GM19438 (cell line): ENCODE measurements around the gene IVD.

Experiments
- ATAC-seq: cut with Tn5 transposase; IDR thresholded peaks from one replicate; pipeline ENCODE4 v1.9.1; 2021; ENCODE audit warnings: low read depth; ENCODE audit not compliant: unreplicated experiment

The IVD gene

DNA sequence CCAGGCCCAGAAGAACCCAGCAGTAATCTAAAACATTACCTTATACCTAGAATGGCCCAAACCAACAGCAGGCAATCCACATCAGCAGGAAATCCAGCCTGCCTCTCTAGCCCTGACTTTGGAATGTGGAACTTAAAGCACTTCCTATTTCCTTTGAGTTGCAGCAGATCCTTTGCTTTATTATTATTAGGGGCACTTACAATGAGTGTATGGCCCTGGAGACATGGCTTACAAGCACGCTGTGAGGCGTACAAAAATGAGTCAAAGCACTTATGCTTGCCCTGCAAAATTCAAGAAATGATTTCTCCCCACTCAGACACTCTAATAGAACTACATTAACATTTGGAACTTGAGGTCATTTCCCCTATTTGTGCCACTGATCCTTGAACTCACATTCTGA is 32.6 kb upstream of the IVD start:
- ATAC-seq: no peak

GRCh38 chr15:40377606-40378005 is 28.0 kb upstream of the IVD start:
- ATAC-seq: no peak

DNA sequence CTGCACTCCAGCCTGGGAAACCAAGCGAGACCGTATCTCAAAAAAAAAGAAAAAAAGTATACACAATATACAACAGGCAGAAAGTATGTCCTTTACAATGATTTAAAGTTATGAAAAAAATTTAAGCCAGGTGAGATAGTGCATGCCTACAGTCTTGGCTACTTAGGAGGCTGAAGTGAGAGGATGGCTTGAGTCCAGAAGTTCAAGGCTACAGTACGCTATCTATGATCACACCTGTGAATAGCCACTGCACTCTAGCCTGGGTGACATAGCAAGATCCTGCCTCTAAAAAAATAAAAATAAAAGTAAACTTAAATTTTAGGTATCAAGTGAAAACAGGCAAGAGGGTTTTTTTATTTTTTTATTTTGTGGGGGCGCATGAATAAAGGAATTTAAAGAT is 26.2 kb upstream of the IVD start:
- ATAC-seq: no peak

GRCh38 chr15:40379853-40380252 is 25.7 kb upstream of the IVD start:
- ATAC-seq: no peak

- no peak for ATAC-seq
These were observed 25.0 kb upstream of the IVD start for GRCh38 chr15:40380636-40381035.

DNA sequence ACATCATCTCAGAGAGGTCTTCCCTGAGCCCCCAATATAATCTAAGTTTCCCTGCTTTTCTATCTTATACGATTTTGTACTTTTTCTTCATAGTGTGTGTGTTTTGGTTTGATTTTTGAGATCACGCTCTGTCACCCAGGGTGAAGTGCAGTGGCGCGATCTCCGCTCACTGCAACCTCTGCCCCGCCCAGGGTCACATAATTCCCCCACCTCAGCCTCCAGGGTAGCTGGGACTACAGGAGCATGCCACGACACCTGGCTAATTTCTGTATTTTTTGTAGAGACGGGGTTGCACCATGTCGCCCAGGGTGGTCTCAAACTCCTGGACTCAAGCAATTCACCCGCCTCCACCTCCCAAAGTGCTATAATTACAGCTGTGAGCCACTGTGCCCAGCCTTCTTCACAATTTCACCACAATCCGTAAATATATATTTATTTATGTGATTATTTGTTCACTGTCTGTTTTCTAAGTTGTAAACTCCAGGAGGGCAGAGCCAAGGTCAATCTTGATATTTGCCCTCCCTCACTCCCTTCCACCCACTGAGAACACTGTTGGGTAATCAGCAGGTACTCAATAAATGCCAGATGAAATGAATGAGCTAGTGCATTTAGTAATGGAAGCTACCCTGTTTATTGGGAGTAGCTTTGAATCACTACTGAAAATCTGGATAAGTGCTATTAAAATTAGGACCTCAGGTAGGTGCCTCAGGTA is 23.6 kb upstream of the IVD start:
- no peak for ATAC-seq

GRCh38 chr15:40382580-40383456 is 22.8 kb upstream of the IVD start, which contains the start of gene KNSTRN:
KNSTRN (plus strand) TSS chr15:40382721; CDS start chr15:40382836, 115 bp downstream.
- ATAC-seq: peak; percentile 92

DNA sequence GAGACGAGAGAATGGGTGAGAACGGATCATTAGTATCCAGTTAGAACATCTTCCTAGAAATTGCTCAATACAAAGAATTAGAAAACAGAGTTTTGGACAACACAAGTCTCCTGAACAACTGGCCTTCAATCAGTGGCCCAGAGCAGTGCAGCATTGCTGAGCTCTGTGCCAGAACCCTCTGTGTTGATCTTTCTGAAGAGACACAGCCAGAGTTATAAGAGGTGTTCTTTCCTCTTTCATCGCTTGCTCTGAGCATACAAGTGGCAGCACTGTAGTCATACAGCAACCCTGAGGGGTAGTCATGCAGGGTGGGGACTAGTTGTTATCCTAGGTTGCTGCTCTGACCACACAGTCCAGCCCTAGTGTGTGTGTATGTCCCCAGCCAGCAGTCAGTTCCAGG is 19.1 kb upstream of the IVD start:
- ATAC-seq: no peak

DNA sequence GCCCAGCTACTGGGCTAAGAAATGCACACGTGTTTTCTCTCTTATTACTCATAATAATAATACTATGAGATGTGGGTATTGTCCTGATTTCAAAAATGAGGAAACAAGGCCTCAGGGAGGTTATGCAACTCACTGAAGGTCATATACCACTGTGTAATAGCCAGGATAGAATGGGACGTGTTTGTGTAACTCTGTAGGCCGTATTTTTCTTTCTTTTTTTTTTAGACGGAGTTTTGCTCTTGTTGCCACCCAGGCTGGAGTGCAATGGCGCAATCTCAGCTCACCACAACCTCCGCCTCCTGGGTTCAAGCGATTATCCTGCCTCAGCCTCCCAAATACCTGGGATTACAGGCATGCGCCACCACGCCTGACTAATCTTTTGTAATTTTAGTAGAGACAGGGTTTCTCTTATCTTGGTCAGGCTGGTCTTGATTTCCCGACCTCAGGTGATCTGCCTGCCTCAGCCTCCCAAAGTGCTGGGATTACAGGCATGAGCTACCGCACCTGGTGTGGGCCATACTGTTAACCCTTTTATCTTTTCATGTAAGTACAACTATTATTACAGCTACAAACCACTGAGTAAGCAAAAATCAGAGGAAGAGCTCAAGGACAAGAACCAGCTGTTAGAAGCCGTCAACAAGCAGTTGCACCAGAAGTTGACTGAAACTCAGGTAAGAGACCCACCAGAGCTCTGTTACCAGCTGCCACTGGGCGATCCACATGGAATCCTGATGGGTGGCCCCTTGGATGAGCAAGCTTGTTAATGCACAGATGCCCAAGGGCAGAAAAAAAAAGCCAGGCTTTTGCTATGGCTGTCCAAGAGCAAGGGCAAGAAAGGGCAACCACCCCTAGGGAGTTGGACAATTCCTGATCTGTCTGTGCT is 16.4 kb upstream of the IVD start:
- no peak for ATAC-seq

DNA sequence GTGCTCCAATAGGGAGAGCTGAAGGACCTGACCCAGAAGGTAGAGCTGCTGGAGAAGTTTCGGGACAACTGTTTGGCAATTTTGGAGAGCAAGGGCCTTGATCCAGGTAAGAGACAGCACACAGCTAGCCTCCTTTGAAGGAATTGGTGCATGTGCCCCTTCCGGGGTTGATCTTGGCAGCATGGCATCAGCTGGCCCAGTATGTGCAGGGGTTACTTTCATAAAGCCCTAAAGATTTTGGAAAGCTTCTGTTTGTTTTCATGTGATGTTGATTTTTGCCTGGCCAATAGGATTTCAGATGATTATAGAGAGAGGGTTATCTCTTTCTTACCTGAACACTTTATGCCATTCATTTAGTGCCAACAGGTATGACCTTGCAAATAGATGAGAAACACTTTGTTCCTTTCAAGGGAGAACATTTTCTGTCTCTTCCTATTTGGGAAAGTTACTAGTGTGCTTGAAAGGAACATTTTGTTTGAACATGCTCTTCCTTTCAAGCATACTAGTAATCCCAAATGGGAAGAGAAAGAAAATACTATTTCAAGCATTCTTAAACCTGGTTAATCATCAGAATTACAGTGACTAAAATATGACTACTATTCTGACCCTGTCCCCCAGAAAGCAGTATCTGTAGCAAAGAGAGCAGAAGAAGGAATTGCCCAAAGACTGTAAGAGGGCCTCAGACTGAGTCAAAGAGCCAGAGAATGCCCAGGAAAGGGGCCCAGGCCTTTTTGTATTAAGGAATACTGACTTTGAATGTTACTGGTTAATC is 15.6 kb upstream of the IVD start:
- ATAC-seq: no peak

DNA sequence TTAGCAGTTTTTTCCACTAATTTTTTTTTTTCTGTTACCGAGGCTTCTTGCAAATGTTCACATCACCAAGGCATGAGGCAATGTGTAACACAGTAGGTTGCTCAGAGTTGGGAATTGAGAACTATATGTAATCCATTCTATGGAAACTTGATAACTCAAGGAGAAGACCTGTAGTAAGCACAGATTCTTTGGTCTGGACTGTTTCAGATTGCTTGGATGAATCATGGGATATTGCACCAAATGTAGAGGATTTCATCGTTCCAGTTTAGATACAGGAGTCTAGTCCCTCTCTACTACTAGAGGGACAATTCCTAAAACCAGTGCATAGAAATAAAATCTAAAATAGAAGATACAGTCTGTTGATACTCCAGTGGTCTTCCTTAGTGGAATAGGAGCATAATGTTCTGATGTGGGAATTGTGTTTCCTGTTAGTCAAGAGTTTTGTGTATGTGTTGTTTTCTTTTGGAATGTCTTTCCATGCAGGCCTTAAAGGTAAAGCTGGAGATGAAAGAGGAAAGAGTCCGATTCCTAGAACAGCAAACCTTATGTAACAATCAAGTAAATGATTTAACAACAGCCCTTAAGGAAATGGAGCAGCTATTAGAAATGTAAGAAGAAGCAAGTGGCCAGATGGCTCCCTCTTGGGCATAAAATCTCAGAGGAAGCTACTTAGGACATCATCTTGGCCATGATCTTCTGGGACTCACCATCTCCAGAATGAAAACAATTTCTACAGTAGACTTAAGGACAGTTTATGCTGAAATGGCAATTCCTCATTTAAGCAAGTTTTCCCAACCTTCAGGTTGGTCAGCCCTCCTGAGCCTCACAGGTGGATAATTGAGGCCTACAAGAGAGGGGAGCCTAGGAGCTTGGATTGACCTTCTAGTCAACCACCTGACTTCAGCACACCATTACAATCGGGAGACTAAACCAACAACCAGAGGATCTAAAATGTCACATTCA is 12.3 kb upstream of the IVD start:
- no peak for ATAC-seq

DNA sequence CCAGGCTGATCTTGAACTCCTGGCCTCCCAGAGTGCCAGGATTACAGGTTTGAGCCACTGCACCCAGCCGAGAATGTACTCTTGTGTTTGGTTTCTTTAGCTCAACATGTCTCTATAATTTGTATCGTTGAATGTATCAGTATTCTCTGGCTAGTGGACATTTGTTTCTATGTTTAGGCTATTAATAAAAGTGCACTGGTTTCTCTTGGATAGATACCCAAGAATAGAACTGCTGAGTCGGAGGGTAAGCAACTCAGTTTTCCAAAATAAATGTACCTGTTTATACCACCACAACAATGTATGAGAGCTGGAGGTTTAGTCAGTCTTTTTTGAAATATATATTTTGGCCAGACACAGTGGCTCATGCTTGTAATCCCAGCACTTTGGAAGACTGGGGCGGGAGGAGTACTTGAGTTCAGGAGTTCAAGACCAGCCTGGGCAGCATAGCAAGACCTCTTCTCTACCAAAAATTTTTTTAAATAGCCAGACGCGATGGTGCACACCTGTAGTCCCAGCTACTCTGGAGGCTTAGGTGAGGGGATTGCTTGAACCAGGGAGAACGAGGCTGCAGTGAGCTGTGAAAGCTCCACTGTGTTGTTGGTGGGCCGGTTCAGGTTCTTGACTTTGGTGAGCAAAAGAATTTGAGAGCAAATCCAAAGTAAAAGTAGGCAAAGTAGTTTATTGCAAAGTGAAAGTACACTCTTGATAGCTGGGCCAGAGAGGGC is 7.7 kb upstream of the IVD start:
- ATAC-seq: no peak

DNA sequence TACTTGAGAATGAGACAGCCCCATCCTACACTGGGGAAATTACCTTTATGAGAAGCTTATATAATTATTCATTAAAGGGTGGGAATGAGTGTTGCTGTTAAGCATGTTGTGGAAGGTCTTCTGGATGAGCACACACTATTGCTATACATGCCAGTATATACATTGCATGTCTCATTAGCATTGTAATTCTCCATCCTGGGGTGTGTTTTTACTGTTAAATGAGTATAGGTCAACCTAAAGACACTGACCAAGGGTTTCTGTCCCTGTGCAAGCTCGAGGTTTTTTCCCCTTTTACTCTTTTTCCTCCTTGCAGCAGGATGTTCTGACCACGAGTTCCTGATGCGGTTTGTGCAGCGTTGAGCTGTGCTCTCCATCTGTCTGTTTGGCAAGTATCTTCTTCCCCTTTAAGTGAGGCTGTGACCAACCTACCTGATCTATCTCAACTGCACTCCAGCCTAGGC is 7.2 kb upstream of the IVD start:
- ATAC-seq: peak; percentile 92

DNA sequence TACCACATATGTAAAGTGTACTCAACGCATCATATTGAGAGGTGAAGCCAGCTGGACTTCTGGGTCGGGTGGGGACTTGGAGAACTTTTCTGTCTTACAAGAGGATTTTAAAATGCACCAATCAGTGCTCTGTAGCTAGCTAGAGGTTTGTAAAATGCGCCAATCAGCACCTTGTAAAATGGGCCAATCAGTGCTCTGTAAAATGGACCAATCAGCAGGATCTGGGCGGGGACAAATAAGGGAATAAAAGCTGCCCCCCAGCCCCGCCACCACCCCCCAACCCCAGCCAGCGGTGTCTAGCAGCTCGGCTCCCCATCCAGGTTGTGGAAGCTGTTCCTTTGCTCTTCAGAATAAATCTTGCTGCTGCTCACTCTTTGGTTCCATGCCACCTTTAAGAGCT is 6.2 kb upstream of the IVD start:
- ATAC-seq: no peak

- ATAC-seq: peak; percentile 46
These were observed 1.9 kb downstream of the IVD start for GRCh38 chr15:40407330-40407990.

DNA sequence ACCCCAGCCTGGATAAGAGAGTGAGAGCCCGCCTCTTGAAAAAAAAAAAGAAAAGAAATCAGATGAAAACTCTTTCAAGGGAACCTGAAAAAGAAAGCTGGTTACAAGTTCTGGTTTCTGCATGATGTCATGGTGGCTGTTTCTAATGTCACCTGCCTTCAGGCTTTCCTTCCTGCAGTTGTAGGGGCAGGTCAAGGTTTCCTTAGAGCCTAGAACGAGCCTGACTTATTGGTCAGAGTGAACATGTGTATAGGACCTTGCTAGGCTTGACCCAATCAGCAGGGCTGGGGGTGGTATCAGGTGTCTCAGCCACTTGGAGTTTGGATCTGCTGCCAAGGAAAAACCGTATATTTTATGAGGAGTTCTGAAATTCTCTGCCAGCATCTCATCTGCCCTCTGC is 3.8 kb downstream of the IVD start:
- no peak for ATAC-seq

DNA sequence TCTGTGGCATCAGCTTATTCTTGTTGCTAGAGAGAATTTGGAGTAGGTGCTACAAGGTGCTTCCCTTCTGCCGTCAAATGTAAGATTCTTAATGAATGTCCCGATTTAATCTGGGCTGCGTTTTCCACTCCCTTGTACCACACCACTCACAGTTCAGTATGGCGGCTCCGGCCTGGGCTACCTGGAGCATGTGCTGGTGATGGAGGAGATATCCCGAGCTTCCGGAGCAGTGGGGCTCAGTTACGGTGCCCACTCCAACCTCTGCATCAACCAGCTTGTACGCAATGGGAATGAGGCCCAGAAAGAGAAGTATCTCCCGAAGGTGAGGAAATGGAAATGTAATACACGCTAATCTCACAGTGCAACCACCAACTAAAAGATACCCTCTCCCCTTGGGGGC is 4.9 kb downstream of the IVD start:
- ATAC-seq: no peak
